Chondrocyte (in vitro differentiated cells): ENCODE results near the gene TRIM72. TPM values are rescaled to one million over a fixed set of nuclear protein-coding genes. Genes with fewer than 3 reads are reported as not detected.
"Not testable (repeated sequence)": the region's sequence is repeated elsewhere in the genome, so short reads cannot be mapped to it uniquely, and the experiment has no call there.

Experiments used
- DNase-seq: peaks from one replicate; pipeline ENCODE4 v3.0.0; 2021; ENCODE audit warnings: mixed read lengths, low spot score
- H3K27ac Mint-ChIP-seq: one replicate; pipeline ENCODE4 v1.8.0; 2021; ENCODE audit warnings: mild to moderate bottlenecking, moderate library complexity, mixed read lengths; ENCODE audit not compliant: unreplicated experiment
- H3K27me3 Mint-ChIP-seq: 2 replicates; pipeline ENCODE4 v1.8.0; 2021; ENCODE audit warnings: low read depth, mixed read lengths
- H3K36me3 Mint-ChIP-seq: 2 replicates; pipeline ENCODE4 v1.8.0; 2021; ENCODE audit warnings: low read depth, mixed read lengths
- H3K4me1 Mint-ChIP-seq: 2 replicates; pipeline ENCODE4 v1.8.0; 2021; ENCODE audit warnings: low read depth, mild to moderate bottlenecking, mixed read lengths
- H3K4me3 Mint-ChIP-seq: one replicate; pipeline ENCODE4 v1.8.0; 2021; ENCODE audit warnings: mild to moderate bottlenecking, moderate library complexity, mixed read lengths; ENCODE audit not compliant: unreplicated experiment
- H3K9me3 Mint-ChIP-seq: 2 replicates; pipeline ENCODE4 v1.8.0; 2021; ENCODE audit warnings: low read depth, mixed read lengths
- CTCF ChIP-seq: fragments of 200-600 bp; sonication (generic); IDR thresholded peaks from 2 replicates; pipeline ENCODE4 v1.5.0; 2021; ENCODE audit warnings: antibody characterized with exemption, mild to moderate bottlenecking, moderate library complexity
- total RNA-seq: library from RNA; stranded (reverse); gene quantifications from 3 replicates; pipeline ENCODE4 v1.2.1, GENCODE V29; 2021

TRIM72 gene
- total RNA-seq, 1 donor from 2014 or later = not detected

- no peak for DNase-seq
- Mint-ChIP-seq H3K36me3 (peaks cover 36% of the 10 kb centered on the region), H3K27ac (no peak overlapping the region), H3K4me1 (peaks cover 26% of the 10 kb centered on the region), H3K9me3 (no peaks in the 10 kb centered on the region), H3K27me3 (no peaks in the 10 kb centered on the region), H3K4me3 (no peak overlapping the region)
- TF ChIP-seq CTCF = no peak
Observed at GRCh38 chr16:31196324-31197088, 17.4 kb upstream of the TRIM72 start.

- Mint-ChIP-seq H3K4me3 (no peak overlapping the region), H3K4me1 (peaks cover 30% of the 10 kb centered on the region), H3K27ac (peak overlapping the region; percentile 19), H3K9me3 (no peaks in the 10 kb centered on the region), H3K36me3 (peaks cover 22% of the 10 kb centered on the region), H3K27me3 (no peaks in the 10 kb centered on the region)
- TF ChIP-seq CTCF = no peak
- peak; percentile 29 for DNase-seq
Observed at GRCh38 chr16:31198207-31198882, 15.6 kb upstream of the TRIM72 start.

GRCh38 chr16:31199430-31200041 lies 14.4 kb upstream of the TRIM72 start:
- H3K27ac Mint-ChIP-seq = peak overlapping the region; percentile 20
- peak; percentile 29 for DNase-seq
- no peaks in the 10 kb centered on the region for H3K27me3 Mint-ChIP-seq
- no peak overlapping the region for H3K4me3 Mint-ChIP-seq
- peaks cover 29% of the 10 kb centered on the region for H3K4me1 Mint-ChIP-seq
- H3K9me3 Mint-ChIP-seq = no peaks in the 10 kb centered on the region
- peaks cover 16% of the 10 kb centered on the region for H3K36me3 Mint-ChIP-seq
- TF ChIP-seq CTCF = no peak

- H3K4me3 Mint-ChIP-seq, H3K27ac Mint-ChIP-seq, H3K27me3 Mint-ChIP-seq, H3K9me3 Mint-ChIP-seq: not testable (repeated sequence)
- peaks cover 29% of the 10 kb centered on the region for H3K4me1 Mint-ChIP-seq
- peak; percentile 38 for DNase-seq
- H3K36me3 Mint-ChIP-seq = peaks cover 11% of the 10 kb centered on the region
Observed at GRCh38 chr16:31200111-31200510, 13.8 kb upstream of the TRIM72 start.

- Mint-ChIP-seq H3K4me3 (peak overlapping the region; percentile 73), H3K4me1 (peaks cover 29% of the 10 kb centered on the region), H3K27ac (no peak overlapping the region), H3K9me3 (no peaks in the 10 kb centered on the region), H3K27me3 (peaks cover 7% of the 10 kb centered on the region), H3K36me3 (peaks cover 9% of the 10 kb centered on the region)
- peak; percentile 49 for TF ChIP-seq CTCF
- peak; percentile 28 for DNase-seq
Observed at GRCh38 chr16:31200821-31201568, 12.9 kb upstream of the TRIM72 start.
